ENCODE measurements around the gene SELPLG.

SELPLG gene

DNA sequence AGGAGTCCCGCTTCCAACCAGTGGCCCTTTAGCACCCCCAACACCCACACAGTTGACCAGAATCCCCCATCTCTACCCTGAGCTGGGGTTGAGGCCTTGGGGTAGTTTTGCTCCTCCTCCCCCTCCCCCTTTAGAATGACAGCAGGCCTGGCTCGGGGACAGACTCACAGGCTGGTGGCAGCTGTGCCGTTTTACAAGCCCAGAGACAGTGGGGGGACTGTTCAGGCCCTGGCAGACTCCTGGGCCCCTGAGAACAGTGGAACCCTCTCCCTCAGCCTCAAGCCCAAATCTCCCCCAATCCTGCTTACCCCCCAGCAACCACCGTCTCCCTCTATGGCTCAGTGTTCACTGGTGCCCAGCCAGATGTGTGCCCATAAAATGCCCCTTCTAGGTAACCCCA, 45.9 kb downstream of the SELPLG start:
- H4K20me1 ChIP-seq (ENCODE audit: insufficient read depth, low read length): no peaks in the 10 kb centered on the region
- no peak for TF ChIP-seq EZH2 (IDR thresholded peaks at IDR 0.05; ENCODE audit: borderline replicate concordance, low read depth, low read length, severe bottlenecking)
- TF ChIP-seq, protein P1, sequence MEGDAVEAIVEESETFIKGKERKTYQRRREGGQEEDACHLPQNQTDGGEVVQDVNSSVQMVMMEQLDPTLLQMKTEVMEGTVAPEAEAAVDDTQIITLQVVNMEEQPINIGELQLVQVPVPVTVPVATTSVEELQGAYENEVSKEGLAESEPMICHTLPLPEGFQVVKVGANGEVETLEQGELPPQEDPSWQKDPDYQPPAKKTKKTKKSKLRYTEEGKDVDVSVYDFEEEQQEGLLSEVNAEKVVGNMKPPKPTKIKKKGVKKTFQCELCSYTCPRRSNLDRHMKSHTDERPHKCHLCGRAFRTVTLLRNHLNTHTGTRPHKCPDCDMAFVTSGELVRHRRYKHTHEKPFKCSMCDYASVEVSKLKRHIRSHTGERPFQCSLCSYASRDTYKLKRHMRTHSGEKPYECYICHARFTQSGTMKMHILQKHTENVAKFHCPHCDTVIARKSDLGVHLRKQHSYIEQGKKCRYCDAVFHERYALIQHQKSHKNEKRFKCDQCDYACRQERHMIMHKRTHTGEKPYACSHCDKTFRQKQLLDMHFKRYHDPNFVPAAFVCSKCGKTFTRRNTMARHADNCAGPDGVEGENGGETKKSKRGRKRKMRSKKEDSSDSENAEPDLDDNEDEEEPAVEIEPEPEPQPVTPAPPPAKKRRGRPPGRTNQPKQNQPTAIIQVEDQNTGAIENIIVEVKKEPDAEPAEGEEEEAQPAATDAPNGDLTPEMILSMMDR (IDR thresholded peaks at IDR 0.05; ENCODE audit: borderline replicate concordance, extremely low read depth, low read length, poor library complexity, severe bottlenecking): no peak
- H3K4me2 ChIP-seq (ENCODE audit: insufficient read depth, low read length): no peak overlapping the region
- no peak overlapping the region for H3K9ac ChIP-seq (ENCODE audit: low read depth, low read length)
- H2AFZ ChIP-seq (ENCODE audit: low read depth, low read length): no peak overlapping the region
- DNase-seq (no peak), ATAC-seq (ENCODE audit: insufficient read depth, low read depth) (no peak)
- no peaks in the 10 kb centered on the region for H3K9me3 ChIP-seq (ENCODE audit: insufficient read depth, low read length, severe bottlenecking)
- H3K79me2 ChIP-seq (ENCODE audit: insufficient read depth, low read length): no peaks in the 10 kb centered on the region
- no peak overlapping the region for H3K27ac ChIP-seq (ENCODE audit: low read length)
- H3K36me3 ChIP-seq (ENCODE audit: insufficient read depth, low read length): no peaks in the 10 kb centered on the region
- no peaks in the 10 kb centered on the region for H3K27me3 ChIP-seq (ENCODE audit: insufficient read depth, low read length, poor library complexity)
- no peak overlapping the region for H3K4me3 ChIP-seq (ENCODE audit: low read depth in 1 of 2, low read length in 2 of 2)
- H3K4me1 ChIP-seq (ENCODE audit: insufficient read depth, low read length): no peaks in the 10 kb centered on the region

DNA sequence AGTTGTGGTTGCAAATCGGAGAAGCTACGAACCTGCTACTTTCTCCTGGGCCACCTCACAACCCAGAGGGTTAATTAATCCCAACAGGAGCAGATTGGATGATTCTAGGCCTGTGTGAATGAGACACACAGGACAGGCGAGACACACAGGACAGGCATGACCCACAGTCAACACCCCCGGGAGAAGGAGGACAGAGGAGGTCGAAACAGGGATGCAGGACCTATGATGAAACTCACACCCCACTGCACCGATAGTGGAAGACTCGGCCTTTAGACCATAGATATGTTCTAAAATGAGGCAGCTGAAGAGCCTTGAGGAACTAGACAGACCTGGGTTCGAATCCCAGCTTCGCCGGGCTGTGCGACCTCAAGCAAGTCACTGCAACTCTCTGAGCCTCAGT, 47.4 kb downstream of the SELPLG start:
- TF ChIP-seq EZH2 (IDR thresholded peaks at IDR 0.05; ENCODE audit: borderline replicate concordance, low read depth, low read length, severe bottlenecking): no peak
- TF ChIP-seq, protein P1 (IDR thresholded peaks at IDR 0.05; ENCODE audit: borderline replicate concordance, extremely low read depth, low read length, poor library complexity, severe bottlenecking): no peak
- Histone ChIP-seq H3K79me2 (ENCODE audit: insufficient read depth, low read length) (no peaks in the 10 kb centered on the region), H3K36me3 (ENCODE audit: insufficient read depth, low read length) (no peaks in the 10 kb centered on the region), H3K4me3 (ENCODE audit: low read depth in 1 of 2, low read length in 2 of 2) (no peak overlapping the region), H4K20me1 (ENCODE audit: insufficient read depth, low read length) (no peaks in the 10 kb centered on the region), H3K27me3 (ENCODE audit: insufficient read depth, low read length, poor library complexity) (no peaks in the 10 kb centered on the region), H3K4me1 (ENCODE audit: insufficient read depth, low read length) (no peaks in the 10 kb centered on the region), H3K4me2 (ENCODE audit: insufficient read depth, low read length) (no peak overlapping the region), H3K9ac (ENCODE audit: low read depth, low read length) (no peak overlapping the region), H2AFZ (ENCODE audit: low read depth, low read length) (no peak overlapping the region), H3K9me3 (ENCODE audit: insufficient read depth, low read length, severe bottlenecking) (no peaks in the 10 kb centered on the region), H3K27ac (ENCODE audit: low read length) (no peak overlapping the region)
- no peak for ATAC-seq (ENCODE audit: insufficient read depth, low read depth)
- no peak for DNase-seq

DNA sequence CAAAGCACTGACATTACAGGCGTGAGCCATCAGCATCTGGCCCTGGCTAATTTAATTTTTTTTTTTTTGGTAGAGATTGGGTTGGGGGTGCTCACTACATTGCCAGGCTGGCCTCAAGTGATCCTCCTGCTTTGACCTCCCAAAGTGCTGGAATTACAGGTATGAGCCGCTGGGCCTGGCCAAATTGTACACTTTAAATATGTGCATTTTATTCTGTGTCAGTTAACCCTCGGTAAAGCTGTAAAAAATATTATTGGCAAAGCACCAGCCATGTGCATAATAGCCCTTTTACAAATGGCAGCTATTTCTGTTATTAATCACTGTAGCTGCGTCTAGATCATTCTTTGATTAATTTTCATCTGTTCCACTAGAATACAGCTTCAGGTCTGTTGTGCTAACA, 47.8 kb downstream of the SELPLG start:
- H3K36me3 ChIP-seq (ENCODE audit: insufficient read depth, low read length): no peaks in the 10 kb centered on the region

More for the DNA sequence above, 47.8 kb downstream of the SELPLG start:
- no peak for TF ChIP-seq EZH2 (IDR thresholded peaks at IDR 0.05; ENCODE audit: borderline replicate concordance, low read depth, low read length, severe bottlenecking)
- TF ChIP-seq, protein P1 (IDR thresholded peaks at IDR 0.05; ENCODE audit: borderline replicate concordance, extremely low read depth, low read length, poor library complexity, severe bottlenecking): no peak
- H3K4me1 ChIP-seq (ENCODE audit: insufficient read depth, low read length): no peaks in the 10 kb centered on the region
- H3K27me3 ChIP-seq (ENCODE audit: insufficient read depth, low read length, poor library complexity): no peaks in the 10 kb centered on the region
- no peak overlapping the region for H3K27ac ChIP-seq (ENCODE audit: low read length)
- no peak overlapping the region for H3K9ac ChIP-seq (ENCODE audit: low read depth, low read length)
- ATAC-seq (ENCODE audit: insufficient read depth, low read depth): no peak
- DNase-seq: no peak
- no peak overlapping the region for H3K4me3 ChIP-seq (ENCODE audit: low read depth in 1 of 2, low read length in 2 of 2)
- H3K9me3 ChIP-seq (ENCODE audit: insufficient read depth, low read length, severe bottlenecking): no peaks in the 10 kb centered on the region
- no peak overlapping the region for H2AFZ ChIP-seq (ENCODE audit: low read depth, low read length)
- no peaks in the 10 kb centered on the region for H4K20me1 ChIP-seq (ENCODE audit: insufficient read depth, low read length)
- H3K4me2 ChIP-seq (ENCODE audit: insufficient read depth, low read length): no peak overlapping the region
- no peaks in the 10 kb centered on the region for H3K79me2 ChIP-seq (ENCODE audit: insufficient read depth, low read length)
